Measurements from ENCODE around the gene ANXA3. TPM values are rescaled to one million over a fixed set of nuclear protein-coding genes. Genes with fewer than 3 reads are reported as not detected.

Gene ANXA3
- total RNA-seq, 4 donors from 2014 or later: 22.3 to 253 (median 150) TPM

GRCh38 chr4:78654807-78655206 lies 103.2 kb downstream of the ANXA3 start:
- Histone ChIP-seq H3K27me3 (no peaks in the 10 kb centered on the region), H3K36me3 (no peaks in the 10 kb centered on the region), H3K4me3 (no peak overlapping the region), H3K4me1 (peaks cover 5 to 42% (median 8%) of the 10 kb centered on the region in 3 donors), H3K9me3 (no peaks in the 10 kb centered on the region), H3K27ac (no peak overlapping the region)
- no peak for ATAC-seq
- WGBS, 2 donors (ENCODE audit: low coverage in 1 of 2): 33% methylated on average over 1 of the region's 1 CpG; no CpG with 5 or more reads in 1 of the 2 donors
- no peak for TF ChIP-seq EP300 (IDR thresholded peaks at IDR 0.05)

DNA sequence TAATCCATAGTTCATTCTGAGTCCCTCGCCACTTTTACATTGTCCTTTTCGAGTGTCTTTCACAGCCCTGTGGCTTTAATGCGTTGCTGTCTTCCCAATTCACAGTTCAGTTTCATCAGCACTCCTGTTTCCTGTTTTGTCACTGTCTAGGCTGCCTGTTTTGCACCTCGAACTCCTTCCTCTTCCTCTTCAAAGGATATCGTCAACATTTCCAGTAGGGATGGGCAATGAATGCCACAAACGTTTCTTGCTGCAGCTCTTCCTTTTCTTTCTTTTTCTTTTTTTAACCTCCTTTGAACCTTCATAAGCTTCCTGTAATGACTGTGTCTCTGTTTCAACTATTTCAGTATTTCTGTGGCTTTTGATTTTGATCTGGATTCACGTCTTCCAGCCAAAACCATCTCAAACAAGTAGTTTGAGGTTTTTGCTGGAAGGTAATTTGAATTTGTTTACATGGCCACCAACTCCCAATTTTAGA lies 105.4 kb downstream of the ANXA3 start:
- TF ChIP-seq POLR2AphosphoS5 (IDR thresholded peaks at IDR 0.05) (no peak), EP300 (IDR thresholded peaks at IDR 0.05) (no peak), POLR2A (IDR thresholded peaks at IDR 0.05) (no peak)
- TF ChIP-seq, protein P1, sequence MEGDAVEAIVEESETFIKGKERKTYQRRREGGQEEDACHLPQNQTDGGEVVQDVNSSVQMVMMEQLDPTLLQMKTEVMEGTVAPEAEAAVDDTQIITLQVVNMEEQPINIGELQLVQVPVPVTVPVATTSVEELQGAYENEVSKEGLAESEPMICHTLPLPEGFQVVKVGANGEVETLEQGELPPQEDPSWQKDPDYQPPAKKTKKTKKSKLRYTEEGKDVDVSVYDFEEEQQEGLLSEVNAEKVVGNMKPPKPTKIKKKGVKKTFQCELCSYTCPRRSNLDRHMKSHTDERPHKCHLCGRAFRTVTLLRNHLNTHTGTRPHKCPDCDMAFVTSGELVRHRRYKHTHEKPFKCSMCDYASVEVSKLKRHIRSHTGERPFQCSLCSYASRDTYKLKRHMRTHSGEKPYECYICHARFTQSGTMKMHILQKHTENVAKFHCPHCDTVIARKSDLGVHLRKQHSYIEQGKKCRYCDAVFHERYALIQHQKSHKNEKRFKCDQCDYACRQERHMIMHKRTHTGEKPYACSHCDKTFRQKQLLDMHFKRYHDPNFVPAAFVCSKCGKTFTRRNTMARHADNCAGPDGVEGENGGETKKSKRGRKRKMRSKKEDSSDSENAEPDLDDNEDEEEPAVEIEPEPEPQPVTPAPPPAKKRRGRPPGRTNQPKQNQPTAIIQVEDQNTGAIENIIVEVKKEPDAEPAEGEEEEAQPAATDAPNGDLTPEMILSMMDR (IDR thresholded peaks at IDR 0.05): no peak
- Histone ChIP-seq H3K36me3 (no peaks in the 10 kb centered on the region), H3K27me3 (no peaks in the 10 kb centered on the region), H3K4me3 (no peak overlapping the region), H3K27ac (no peak overlapping the region), H3K9me3 (no peaks in the 10 kb centered on the region), H3K4me1 (peaks cover 8 to 47% (median 10%) of the 10 kb centered on the region in 3 donors)
- 49 to 75% methylated on average over 5 to 7 of the region's 7 CpGs for WGBS, 2 donors (ENCODE audit: low coverage in 1 of 2)
- no peak for ATAC-seq

- Histone ChIP-seq H3K4me3 (no peak overlapping the region), H3K9me3 (no peaks in the 10 kb centered on the region), H3K27ac (no peak overlapping the region), H3K27me3 (no peaks in the 10 kb centered on the region), H3K4me1 (peaks cover 3 to 38% (median 10%) of the 10 kb centered on the region in 3 donors), H3K36me3 (no peaks in the 10 kb centered on the region)
- no peak for ATAC-seq
- WGBS, 2 donors (ENCODE audit: low coverage in 1 of 2): 10% methylated on average over 1 of the region's 1 CpG; no CpG with 5 or more reads in 1 of the 2 donors
- TF ChIP-seq POLR2A (IDR thresholded peaks at IDR 0.05) (no peak), EP300 (IDR thresholded peaks at IDR 0.05) (no peak), POLR2AphosphoS5 (IDR thresholded peaks at IDR 0.05) (no peak)
- TF ChIP-seq, protein P1 (IDR thresholded peaks at IDR 0.05): no peak
Observed at GRCh38 chr4:78659264-78659663, 107.7 kb downstream of the ANXA3 start.

DNA sequence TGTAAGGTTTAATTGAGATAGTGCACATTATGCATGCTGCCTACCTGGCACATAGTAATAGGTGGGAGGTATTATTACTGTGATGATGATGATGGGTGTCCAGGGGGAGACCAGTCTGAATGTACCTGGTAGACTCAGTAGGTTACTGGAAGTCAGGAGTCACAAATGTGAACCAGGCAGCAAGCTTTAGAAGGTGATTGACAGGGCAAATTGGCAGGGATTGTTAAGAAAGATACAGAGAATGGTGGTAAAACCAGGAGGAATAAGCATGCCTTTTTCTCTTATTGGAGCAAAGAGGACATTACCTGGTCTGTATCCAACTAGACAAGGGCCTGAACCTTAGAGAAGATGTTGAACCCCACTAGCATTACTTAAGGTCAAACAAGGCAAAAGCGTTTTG lies 108.1 kb downstream of the ANXA3 start:
- no peaks in the 10 kb centered on the region for H3K27me3 ChIP-seq
- no peak for ATAC-seq
- H3K4me1 ChIP-seq: peaks cover 1 to 34% (median 10%) of the 10 kb centered on the region in 3 donors
- no peak overlapping the region for H3K27ac ChIP-seq
- H3K9me3 ChIP-seq: no peaks in the 10 kb centered on the region
- H3K36me3 ChIP-seq: no peaks in the 10 kb centered on the region
- 33 to 76% methylated on average over 1 of the region's 1 CpG for WGBS, 2 donors (ENCODE audit: low coverage in 1 of 2)
- H3K4me3 ChIP-seq: no peak overlapping the region
- TF ChIP-seq, protein P1 (IDR thresholded peaks at IDR 0.05): no peak
- TF ChIP-seq POLR2AphosphoS5 (IDR thresholded peaks at IDR 0.05) (no peak), POLR2A (IDR thresholded peaks at IDR 0.05) (no peak), EP300 (IDR thresholded peaks at IDR 0.05) (no peak)

Small RNA genes lying within 50 kb of the gene (small RNA-seq; reads per million reads assigned to genes)
- gene HIGD1AP13: 0 reads per million in 4 donors
- gene RF00019: 0 reads per million in 4 donors

Other genes with a start within 250 kb of the ANXA3 start
- gene BMP2K, start 224.6 kb downstream of the ANXA3 start, total RNA-seq: 10 to 100 TPM; 44.6 to 70.5 (median 48.7) TPM

All from gastroesophageal sphincter (tissue), 4 donors.